Measurements from ENCODE around the gene TFR2.
A peak's percentile ranks its signal among the peaks of the same experiment; 100 is the strongest.

The TFR2 gene

GRCh38 chr7:100603726-100604027, 37.7 kb downstream of the TFR2 start:
- Histone ChIP-seq H3K9me3 (replicated peaks in 1 of 2; ENCODE audit: control insufficient read depth in 2 of 2, insufficient read depth in 1 of 2, low read depth in 1 of 2, low read length in 2 of 2) (no peaks in the 10 kb centered on the region), H2BK120ac (ENCODE audit: low read depth, low read length) (no peak overlapping the region), H2BK5ac (ENCODE audit: low read length) (peak overlapping the region; percentile 63), H2AK5ac (ENCODE audit: low read depth, low read length) (peak overlapping the region; percentile 49), H3K4me2 (ENCODE audit: insufficient read depth, low read length, poor library complexity, severe bottlenecking) (peak overlapping the region; percentile 59), H3K4me1 (ENCODE audit: control insufficient read depth in 2 of 2, insufficient read depth in 1 of 2, low read depth in 1 of 2, low read length in 2 of 2) (peaks cover 25 to 34% of the 10 kb centered on the region in 2 donors), H4K91ac (ENCODE audit: low read depth, low read length, poor library complexity) (peak overlapping the region; percentile 5), H3K4ac (ENCODE audit: low read length) (no peak overlapping the region), H3K36me3 (replicated peaks in 1 of 2; ENCODE audit: control insufficient read depth in 2 of 2, insufficient read depth in 2 of 2, low read length in 2 of 2) (no peaks in the 10 kb centered on the region), H3K79me1 (ENCODE audit: low read depth, low read length) (peaks cover 9% of the 10 kb centered on the region), H3K14ac (ENCODE audit: low read length) (no peak overlapping the region), H3K18ac (ENCODE audit: low read length) (peak overlapping the region; percentile 80), H2BK15ac (ENCODE audit: low read length) (peak overlapping the region; percentile 5), H3K9ac (ENCODE audit: low read depth, low read length, poor library complexity) (no peak overlapping the region), H3K27ac (replicated peaks; ENCODE audit: low read length) (peak overlapping the region; percentile 64), H4K8ac (ENCODE audit: low read depth, low read length) (no peak overlapping the region), H2BK12ac (ENCODE audit: low read length) (no peak overlapping the region), H3K4me3 (ENCODE audit: low read length in 2 of 2) (peak overlapping the region; percentile 50 to 75), H3K27me3 (ENCODE audit: control insufficient read depth in 3 of 3, insufficient read depth in 3 of 3, low read depth in 1 of 3, low read length in 3 of 3) (peaks cover 0 to 26% (median 4%) of the 10 kb centered on the region in 3 experiments), H3K23ac (ENCODE audit: low read depth, low read length, poor library complexity) (peak overlapping the region; percentile 3), H2AFZ (ENCODE audit: low read length) (peak overlapping the region; percentile 79)
- no CpG with 5 or more reads among the region's 10 CpGs for WGBS, 2 donors (ENCODE audit: extremely low coverage in 2 of 2, insufficient read length in 2 of 2, insufficient replicate concordance in 1 of 2)
- no peak for DNase-seq (ENCODE audit: low spot score)

- Histone ChIP-seq H3K27me3 (ENCODE audit: control insufficient read depth in 3 of 3, insufficient read depth in 3 of 3, low read depth in 1 of 3, low read length in 3 of 3) (peaks cover 0 to 26% (median 4%) of the 10 kb centered on the region in 3 experiments), H3K4ac (ENCODE audit: low read length) (peak overlapping the region; percentile 76), H3K27ac (replicated peaks; ENCODE audit: low read length) (peak overlapping the region; percentile 64), H3K18ac (ENCODE audit: low read length) (peak overlapping the region; percentile 92), H3K4me2 (ENCODE audit: insufficient read depth, low read length, poor library complexity, severe bottlenecking) (peak overlapping the region; percentile 59), H4K91ac (ENCODE audit: low read depth, low read length, poor library complexity) (peak overlapping the region; percentile 5), H3K14ac (ENCODE audit: low read length) (no peak overlapping the region), H2AFZ (ENCODE audit: low read length) (peak overlapping the region; percentile 79), H2BK5ac (ENCODE audit: low read length) (peak overlapping the region; percentile 84), H3K4me1 (ENCODE audit: control insufficient read depth in 2 of 2, insufficient read depth in 1 of 2, low read depth in 1 of 2, low read length in 2 of 2) (peaks cover 25 to 34% of the 10 kb centered on the region in 2 donors), H3K9ac (ENCODE audit: low read depth, low read length, poor library complexity) (peak overlapping the region; percentile 70), H3K9me3 (replicated peaks in 1 of 2; ENCODE audit: control insufficient read depth in 2 of 2, insufficient read depth in 1 of 2, low read depth in 1 of 2, low read length in 2 of 2) (no peaks in the 10 kb centered on the region), H3K4me3 (ENCODE audit: low read length in 2 of 2) (peak overlapping the region; percentile 41 to 50), H3K23ac (ENCODE audit: low read depth, low read length, poor library complexity) (peak overlapping the region; percentile 3), H2AK5ac (ENCODE audit: low read depth, low read length) (peak overlapping the region; percentile 76), H2BK120ac (ENCODE audit: low read depth, low read length) (peak overlapping the region; percentile 72), H3K36me3 (replicated peaks in 1 of 2; ENCODE audit: control insufficient read depth in 2 of 2, insufficient read depth in 2 of 2, low read length in 2 of 2) (no peaks in the 10 kb centered on the region), H2BK15ac (ENCODE audit: low read length) (peak overlapping the region; percentile 5), H2BK12ac (ENCODE audit: low read length) (no peak overlapping the region), H4K8ac (ENCODE audit: low read depth, low read length) (no peak overlapping the region), H3K79me1 (ENCODE audit: low read depth, low read length) (peaks cover 9% of the 10 kb centered on the region)
- no peak for DNase-seq (ENCODE audit: low spot score)
- WGBS, 2 donors (ENCODE audit: extremely low coverage in 2 of 2, insufficient read length in 2 of 2, insufficient replicate concordance in 1 of 2) = no CpG with 5 or more reads among the region's 21 CpGs
Observed at GRCh38 chr7:100602889-100603725, 38.2 kb downstream of the TFR2 start.

- peaks cover 0 to 14% (median 0%) of the 10 kb centered on the region in 3 experiments for H3K27me3 ChIP-seq (ENCODE audit: control insufficient read depth in 3 of 3, insufficient read depth in 3 of 3, low read depth in 1 of 3, low read length in 3 of 3)
- no peak overlapping the region for H2AFZ ChIP-seq (ENCODE audit: low read length)
- peak overlapping the region; percentile 41 for H2AK5ac ChIP-seq (ENCODE audit: low read depth, low read length)
- H2BK120ac ChIP-seq (ENCODE audit: low read depth, low read length) = no peak overlapping the region
- H3K4ac ChIP-seq (ENCODE audit: low read length) = no peak overlapping the region
- no peak for DNase-seq (ENCODE audit: low spot score)
- peak overlapping the region; percentile 60 for H3K9ac ChIP-seq (ENCODE audit: low read depth, low read length, poor library complexity)
- no peaks in the 10 kb centered on the region for H3K9me3 ChIP-seq (replicated peaks in 1 of 2; ENCODE audit: control insufficient read depth in 2 of 2, insufficient read depth in 1 of 2, low read depth in 1 of 2, low read length in 2 of 2)
- no peak overlapping the region for H4K91ac ChIP-seq (ENCODE audit: low read depth, low read length, poor library complexity)
- H4K8ac ChIP-seq (ENCODE audit: low read depth, low read length) = no peak overlapping the region
- no peak overlapping the region for H3K4me3 ChIP-seq (ENCODE audit: low read length in 2 of 2)
- H3K4me2 ChIP-seq (ENCODE audit: insufficient read depth, low read length, poor library complexity, severe bottlenecking) = no peak overlapping the region
- peak overlapping the region; percentile 90 for H2BK12ac ChIP-seq (ENCODE audit: low read length)
- H2BK15ac ChIP-seq (ENCODE audit: low read length) = no peak overlapping the region
- H3K23ac ChIP-seq (ENCODE audit: low read depth, low read length, poor library complexity) = peak overlapping the region; percentile 75
- H3K36me3 ChIP-seq (replicated peaks in 1 of 2; ENCODE audit: control insufficient read depth in 2 of 2, insufficient read depth in 2 of 2, low read length in 2 of 2) = peaks cover 0 to 2% of the 10 kb centered on the region in 2 donors
- H3K4me1 ChIP-seq (ENCODE audit: control insufficient read depth in 2 of 2, insufficient read depth in 1 of 2, low read depth in 1 of 2, low read length in 2 of 2) = peaks cover 25 to 30% of the 10 kb centered on the region in 2 donors
- H3K14ac ChIP-seq (ENCODE audit: low read length) = no peak overlapping the region
- H3K18ac ChIP-seq (ENCODE audit: low read length) = peak overlapping the region; percentile 48
- WGBS, 2 donors (ENCODE audit: extremely low coverage in 2 of 2, insufficient read length in 2 of 2, insufficient replicate concordance in 1 of 2) = no CpG with 5 or more reads among the region's 9 CpGs
- H3K79me1 ChIP-seq (ENCODE audit: low read depth, low read length) = peaks cover 9% of the 10 kb centered on the region
- H3K27ac ChIP-seq (replicated peaks; ENCODE audit: low read length) = no peak overlapping the region
- H2BK5ac ChIP-seq (ENCODE audit: low read length) = no peak overlapping the region
Observed at GRCh38 chr7:100600730-100601038, 40.7 kb downstream of the TFR2 start.

- Histone ChIP-seq H2AK5ac (ENCODE audit: low read depth, low read length) (peak overlapping the region; percentile 84), H3K4me2 (ENCODE audit: insufficient read depth, low read length, poor library complexity, severe bottlenecking) (no peak overlapping the region), H3K4ac (ENCODE audit: low read length) (no peak overlapping the region), H3K9me3 (replicated peaks in 1 of 2; ENCODE audit: control insufficient read depth in 2 of 2, insufficient read depth in 1 of 2, low read depth in 1 of 2, low read length in 2 of 2) (no peaks in the 10 kb centered on the region), H3K79me1 (ENCODE audit: low read depth, low read length) (peaks cover 9% of the 10 kb centered on the region), H3K18ac (ENCODE audit: low read length) (peak overlapping the region; percentile 80), H3K27me3 (ENCODE audit: control insufficient read depth in 3 of 3, insufficient read depth in 3 of 3, low read depth in 1 of 3, low read length in 3 of 3) (peaks cover 0 to 8% (median 0%) of the 10 kb centered on the region in 3 experiments), H4K8ac (ENCODE audit: low read depth, low read length) (no peak overlapping the region), H3K4me3 (ENCODE audit: low read length in 2 of 2) (no peak overlapping the region), H3K4me1 (ENCODE audit: control insufficient read depth in 2 of 2, insufficient read depth in 1 of 2, low read depth in 1 of 2, low read length in 2 of 2) (peaks cover 21 to 26% of the 10 kb centered on the region in 2 donors), H4K91ac (ENCODE audit: low read depth, low read length, poor library complexity) (no peak overlapping the region), H3K23ac (ENCODE audit: low read depth, low read length, poor library complexity) (peak overlapping the region; percentile 75), H2BK5ac (ENCODE audit: low read length) (peak overlapping the region; percentile 75), H3K36me3 (replicated peaks in 1 of 2; ENCODE audit: control insufficient read depth in 2 of 2, insufficient read depth in 2 of 2, low read length in 2 of 2) (peaks cover 0 to 2% of the 10 kb centered on the region in 2 donors), H2BK12ac (ENCODE audit: low read length) (peak overlapping the region; percentile 90), H2AFZ (ENCODE audit: low read length) (no peak overlapping the region), H3K14ac (ENCODE audit: low read length) (no peak overlapping the region), H3K9ac (ENCODE audit: low read depth, low read length, poor library complexity) (peak overlapping the region; percentile 60), H3K27ac (replicated peaks; ENCODE audit: low read length) (no peak overlapping the region), H2BK15ac (ENCODE audit: low read length) (no peak overlapping the region), H2BK120ac (ENCODE audit: low read depth, low read length) (no peak overlapping the region)
- WGBS, 2 donors (ENCODE audit: extremely low coverage in 2 of 2, insufficient read length in 2 of 2, insufficient replicate concordance in 1 of 2) = no CpG with 5 or more reads among the region's 18 CpGs
- DNase-seq (ENCODE audit: low spot score) = no peak
Observed at GRCh38 chr7:100599911-100600729, 41.2 kb downstream of the TFR2 start.

Measured in neuronal stem cell (in vitro differentiated cells).